GM19351 (cell line): ENCODE results near the gene AAK1.
"Not testable (repeated sequence)": the region's sequence is repeated elsewhere in the genome, so short reads cannot be mapped to it uniquely, and the experiment has no call there.

Experiments used
- ATAC-seq: cut with Tn5 transposase; IDR thresholded peaks from one replicate; pipeline ENCODE4 v1.9.1; 2021; ENCODE audit warnings: mild to moderate bottlenecking, moderate library complexity; ENCODE audit not compliant: unreplicated experiment

Gene AAK1

GRCh38 chr2:69628325-69629021 is 15.1 kb downstream of the AAK1 start:
- no peak for ATAC-seq

- no peak for ATAC-seq
These were observed 18.3 kb downstream of the AAK1 start for GRCh38 chr2:69625078-69625795.

GRCh38 chr2:69624611-69625010 is 18.9 kb downstream of the AAK1 start:
- ATAC-seq = no peak

- no peak for ATAC-seq
These were observed 19.4 kb downstream of the AAK1 start for GRCh38 chr2:69624131-69624530.

- no peak for ATAC-seq
These were observed 20.3 kb downstream of the AAK1 start for GRCh38 chr2:69623236-69623635.

- not testable (repeated sequence) for ATAC-seq
These were observed 20.7 kb downstream of the AAK1 start for GRCh38 chr2:69622805-69623204.

GRCh38 chr2:69622017-69622540 is 21.5 kb downstream of the AAK1 start:
- not testable (repeated sequence) for ATAC-seq

GRCh38 chr2:69621440-69621839 is 22.1 kb downstream of the AAK1 start:
- no peak for ATAC-seq

- no peak for ATAC-seq
These were observed 22.7 kb downstream of the AAK1 start for GRCh38 chr2:69620870-69621269.

- ATAC-seq = no peak
These were observed 23.8 kb downstream of the AAK1 start for GRCh38 chr2:69619725-69620124.

- ATAC-seq = no peak
These were observed 25.2 kb downstream of the AAK1 start for GRCh38 chr2:69618362-69618761.

GRCh38 chr2:69617744-69618143 is 25.8 kb downstream of the AAK1 start:
- ATAC-seq = no peak

GRCh38 chr2:69616755-69617154 is 26.8 kb downstream of the AAK1 start:
- ATAC-seq = no peak

GRCh38 chr2:69615969-69616368 is 27.6 kb downstream of the AAK1 start:
- ATAC-seq = no peak

GRCh38 chr2:69615078-69615625 is 28.4 kb downstream of the AAK1 start:
- ATAC-seq = no peak

GRCh38 chr2:69612707-69613106 is 30.8 kb downstream of the AAK1 start:
- ATAC-seq = no peak

- ATAC-seq = no peak
These were observed 31.3 kb downstream of the AAK1 start for GRCh38 chr2:69612200-69612599.

GRCh38 chr2:69608109-69608508 is 35.4 kb downstream of the AAK1 start:
- no peak for ATAC-seq

- not testable (repeated sequence) for ATAC-seq
These were observed 36.8 kb downstream of the AAK1 start for GRCh38 chr2:69606771-69607170.

- ATAC-seq = no peak
These were observed 38.3 kb downstream of the AAK1 start for GRCh38 chr2:69605284-69605683.

- ATAC-seq = no peak
These were observed 38.7 kb downstream of the AAK1 start for GRCh38 chr2:69604836-69605235.
